Activated T-cell treated with anti-CD3 and anti-CD28 coated beads for 1 hour (primary cell): ENCODE data around the gene CES1.
"Not testable (repeated sequence)": the region's sequence is repeated elsewhere in the genome, so short reads cannot be mapped to it uniquely, and the experiment has no call there.

Experiments
- DNase-seq: peaks from one replicate; pipeline ENCODE4 v3.0.0-alpha.2; 2020; ENCODE audit warnings: low read depth

The CES1 gene

DNA sequence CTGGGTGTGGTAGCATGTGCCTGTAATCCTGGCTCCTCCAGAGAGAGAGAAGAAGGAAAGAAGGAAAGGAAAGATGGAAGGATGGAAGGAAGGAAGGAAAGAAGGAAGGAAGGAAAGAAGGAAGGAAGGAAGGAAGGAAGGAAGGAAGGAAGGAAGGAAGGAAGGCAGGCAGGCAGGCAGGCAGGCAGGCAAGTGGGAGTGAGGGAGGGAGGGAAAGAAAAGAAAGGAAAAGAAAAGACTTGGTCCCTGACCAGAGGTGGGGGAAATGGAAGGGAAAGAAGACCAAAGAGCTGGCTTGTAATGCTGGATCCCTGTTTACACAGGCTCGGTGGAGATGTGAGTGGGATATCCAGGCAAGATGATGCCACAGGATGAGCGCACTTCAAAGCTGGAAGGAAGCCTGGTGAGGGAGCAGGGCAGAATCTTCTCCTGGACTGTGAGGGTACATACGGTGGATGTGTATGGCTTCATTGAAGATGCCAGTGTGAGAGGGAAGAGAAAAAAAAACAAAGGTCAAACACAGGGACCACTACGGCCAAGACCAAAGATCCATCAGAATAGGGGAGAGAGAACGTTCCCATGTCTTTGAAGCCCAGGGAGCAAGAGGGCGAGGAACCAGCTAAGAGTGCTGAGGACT, 2.1 kb downstream of the CES1 start:
- DNase-seq: no peak

DNA sequence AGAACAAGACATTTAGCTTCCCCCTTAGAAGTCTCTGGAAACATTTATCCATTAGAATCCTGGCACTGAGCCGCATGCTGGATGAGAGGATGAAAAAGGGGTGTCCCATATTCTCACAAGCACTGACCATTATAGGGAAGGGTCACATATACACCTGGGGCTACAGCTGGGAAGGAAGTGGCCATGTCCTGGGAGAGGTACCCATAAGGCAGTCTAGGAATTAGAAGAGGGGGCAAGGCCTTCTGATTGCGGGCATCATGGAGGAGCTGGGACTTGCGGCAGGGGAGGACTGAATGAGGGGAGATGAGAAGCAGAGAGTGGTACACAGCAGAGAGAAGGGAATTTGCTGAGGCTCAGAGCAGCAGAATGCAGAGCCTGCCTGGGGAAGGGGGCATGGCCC, 3.7 kb downstream of the CES1 start:
- not testable (repeated sequence) for DNase-seq

DNA sequence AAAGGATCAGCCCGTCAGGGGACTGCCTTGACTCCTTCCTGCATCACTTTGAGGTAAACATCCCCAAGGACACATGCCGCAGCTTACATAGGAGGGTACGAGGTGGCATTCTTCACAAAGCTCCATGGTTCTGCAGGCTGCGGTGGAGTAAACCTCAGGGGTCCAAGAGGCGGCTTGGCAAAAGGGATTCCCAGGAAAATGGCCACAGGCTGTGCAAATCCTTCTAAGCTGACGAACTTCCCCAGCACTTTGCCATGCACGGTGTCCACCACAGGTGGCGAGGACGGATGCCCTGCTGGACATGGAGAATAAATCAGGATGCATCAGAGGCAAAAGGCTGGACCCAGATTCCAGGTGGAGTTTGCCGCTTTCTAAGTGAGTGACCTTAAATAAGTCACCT, 4.2 kb downstream of the CES1 start:
- no peak for DNase-seq

DNA sequence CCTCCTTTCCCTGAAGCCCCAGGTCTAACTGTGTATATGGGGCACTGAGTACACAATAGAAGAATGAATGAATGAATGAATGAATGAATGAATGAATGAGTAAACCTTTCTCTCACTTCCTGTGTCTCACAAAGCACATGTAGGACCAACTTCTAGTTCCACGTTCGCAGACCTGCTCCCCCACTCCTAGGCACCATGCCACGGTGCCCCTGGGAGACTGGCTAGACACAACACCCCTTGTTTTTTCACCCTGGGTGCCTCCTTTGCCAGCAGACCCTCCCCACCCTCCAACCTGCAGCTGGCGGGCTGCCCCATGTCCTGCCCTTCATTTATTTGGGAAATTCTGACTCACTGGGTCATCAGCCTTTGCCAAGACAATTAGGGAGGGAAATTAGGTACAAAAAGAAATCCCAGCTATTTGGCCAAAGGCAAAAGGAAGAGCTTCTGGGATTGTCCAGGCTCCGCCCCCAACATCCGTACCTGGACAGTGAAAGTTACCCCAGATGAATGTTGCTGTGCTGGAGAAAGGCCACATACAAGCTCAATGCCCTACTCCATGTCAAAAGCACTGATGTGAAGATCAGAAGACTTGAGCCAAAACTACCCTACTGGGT, 7.7 kb downstream of the CES1 start:
- no peak for DNase-seq

DNA sequence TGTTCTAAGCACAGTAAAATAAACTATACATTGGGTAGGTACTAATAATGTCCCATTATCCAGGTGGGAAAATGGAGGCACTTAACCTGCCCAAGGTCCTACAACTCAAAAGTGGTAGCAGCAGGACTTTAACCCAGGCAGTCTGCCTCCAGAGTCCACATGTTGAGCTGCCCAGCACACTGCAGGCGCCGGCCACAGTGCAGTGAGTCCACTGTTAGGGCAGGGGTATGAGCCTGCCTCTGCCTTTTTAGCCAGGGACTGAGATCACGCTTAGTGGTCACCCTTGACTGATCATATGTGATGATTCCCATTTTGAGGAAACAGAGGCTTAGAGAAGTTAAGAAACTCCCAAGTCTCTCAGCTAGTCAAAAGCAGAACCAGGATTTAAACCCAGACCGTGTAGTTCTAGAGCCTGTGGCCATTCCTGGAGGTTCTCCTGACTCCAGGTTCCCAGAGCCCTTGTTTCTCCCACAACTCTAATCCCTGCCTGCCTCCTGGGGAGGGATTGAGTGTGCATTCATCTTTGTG, 8.4 kb downstream of the CES1 start:
- no peak for DNase-seq

DNA sequence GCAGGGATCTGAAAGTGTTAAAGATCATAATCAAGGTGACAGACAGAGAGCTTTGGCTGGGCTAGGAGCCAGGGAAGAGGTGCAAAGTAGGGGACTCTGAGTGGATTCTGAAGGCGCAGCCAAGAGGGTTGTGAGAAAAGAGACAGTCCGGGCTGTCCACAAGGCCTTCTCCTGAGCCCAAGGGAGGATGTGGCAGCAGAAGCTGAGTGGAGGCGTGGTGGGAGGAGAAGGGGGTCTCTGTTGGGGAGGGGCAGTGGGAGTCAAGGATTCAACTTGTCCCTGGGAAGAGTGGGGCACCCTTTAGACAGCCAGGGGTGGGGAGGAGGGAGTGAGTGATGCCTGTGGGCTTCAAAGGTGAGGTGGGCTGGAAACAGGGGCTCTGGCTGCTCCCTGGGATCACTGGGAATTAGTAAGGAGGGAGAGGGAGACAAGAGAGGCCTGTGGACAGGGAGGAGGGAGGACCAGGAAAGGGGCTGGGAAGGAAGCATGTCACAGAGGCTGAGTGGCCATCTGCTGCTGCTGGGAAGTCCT, 10.6 kb downstream of the CES1 start:
- no peak for DNase-seq

DNA sequence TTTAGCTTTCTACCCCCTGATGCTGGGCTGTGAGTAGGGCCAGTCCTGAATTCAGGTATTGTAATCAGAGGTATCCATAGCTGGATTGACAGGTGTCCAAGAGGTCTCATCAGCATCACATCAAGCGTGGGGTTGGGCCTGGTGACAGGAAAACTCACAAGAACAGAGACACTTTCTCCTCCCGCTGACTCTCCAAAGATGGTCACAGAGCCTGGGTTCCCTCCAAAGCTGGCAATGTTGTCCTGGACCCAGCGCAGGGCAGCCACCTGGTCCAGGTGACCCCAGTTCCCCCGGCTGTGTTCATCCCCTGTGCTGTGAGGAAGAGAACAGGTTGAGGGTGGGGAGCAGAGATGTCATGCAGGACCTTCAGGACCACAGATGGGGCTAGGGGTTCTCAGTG, 11.7 kb downstream of the CES1 start:
- no peak for DNase-seq

DNA sequence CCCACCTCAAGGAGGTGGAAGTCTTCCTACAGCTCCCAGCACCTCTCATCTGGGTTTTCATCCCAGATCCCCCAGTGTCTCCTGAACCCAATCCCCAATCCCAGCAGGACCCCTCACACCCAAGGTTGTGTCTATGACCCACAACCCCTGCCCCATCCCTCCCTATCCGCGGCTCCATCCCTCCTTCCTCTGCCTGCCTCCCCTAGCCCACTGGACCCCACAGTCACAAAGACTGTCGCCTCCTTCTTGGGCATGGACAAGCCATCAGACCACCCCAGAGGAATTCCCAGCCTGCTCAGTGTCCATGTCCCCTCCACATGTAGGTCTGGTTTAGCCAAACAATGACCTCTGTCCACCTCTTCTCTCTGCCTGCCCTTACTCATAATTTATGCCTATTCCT, 12.3 kb downstream of the CES1 start:
- no peak for DNase-seq

DNA sequence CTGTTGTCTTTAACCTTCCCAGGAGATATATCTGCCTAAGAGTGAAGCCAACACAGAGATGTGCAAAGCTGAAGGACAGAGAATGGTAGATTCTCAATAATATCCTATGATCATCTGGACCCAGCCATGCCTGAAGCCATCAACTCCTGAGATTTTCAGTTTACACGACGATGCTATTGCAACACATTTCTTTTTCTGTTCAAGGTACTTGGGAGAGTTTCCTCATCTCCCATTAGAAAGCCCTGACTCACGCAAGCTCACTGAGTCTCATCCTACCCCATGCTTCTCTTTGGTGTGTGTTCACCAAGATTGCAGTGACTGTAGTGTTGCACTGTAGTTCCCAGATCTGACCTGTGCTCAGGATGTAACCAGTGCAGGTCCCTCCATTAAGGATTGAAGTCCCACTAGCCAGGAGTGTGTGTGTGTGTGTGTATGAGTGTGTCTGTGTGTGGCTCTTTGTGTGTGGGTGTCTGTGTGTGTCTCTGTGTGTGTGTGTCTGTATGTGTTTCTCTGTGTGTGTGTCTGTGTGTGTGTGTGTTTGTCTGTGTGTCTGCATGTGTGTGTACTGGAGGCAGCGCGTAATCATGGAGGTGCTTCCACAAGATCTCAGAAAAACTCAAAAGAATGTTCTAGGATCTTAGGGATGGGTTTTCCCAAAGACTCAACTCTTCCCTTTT, 15.5 kb downstream of the CES1 start:
- DNase-seq: no peak

DNA sequence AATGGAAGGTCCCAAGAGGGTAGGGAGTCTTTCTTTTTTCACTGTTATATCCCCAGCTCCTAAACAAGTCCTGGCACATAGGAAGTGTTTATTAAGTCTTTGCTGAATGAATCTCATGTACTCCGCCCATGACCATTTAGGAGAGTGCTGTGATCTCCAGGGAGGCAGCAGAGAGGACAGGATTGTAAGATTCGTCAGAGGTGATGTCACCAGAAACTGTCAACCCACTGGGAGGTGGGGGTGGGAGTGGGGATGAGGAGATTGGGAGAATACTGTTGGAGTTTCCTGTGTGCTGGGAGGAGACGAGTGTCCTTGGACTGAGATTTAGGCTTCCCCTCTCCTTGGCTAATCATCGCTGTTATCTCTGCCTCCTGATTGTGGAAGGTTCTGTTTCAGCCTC, 16.7 kb downstream of the CES1 start:
- not testable (repeated sequence) for DNase-seq

DNA sequence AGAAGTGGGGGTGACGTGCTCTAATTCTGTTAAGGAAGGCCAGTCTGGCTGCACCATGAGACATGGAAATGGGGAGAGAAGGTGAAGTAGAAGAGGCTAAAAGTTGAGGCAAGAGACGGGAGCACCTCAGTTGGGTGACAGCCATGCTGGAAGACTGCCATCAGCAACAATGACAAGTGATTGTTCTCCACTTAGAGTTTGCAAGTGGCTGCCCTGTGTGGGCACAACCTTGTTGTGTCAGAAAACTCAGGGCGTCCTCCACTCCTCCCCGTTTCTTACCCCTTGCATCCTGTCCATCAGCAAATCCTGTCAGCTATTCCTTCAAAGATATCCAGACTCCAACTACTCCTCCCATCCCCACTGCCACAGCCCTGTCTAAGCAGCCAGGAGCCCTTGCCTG, 17.6 kb downstream of the CES1 start:
- DNase-seq: no peak

DNA sequence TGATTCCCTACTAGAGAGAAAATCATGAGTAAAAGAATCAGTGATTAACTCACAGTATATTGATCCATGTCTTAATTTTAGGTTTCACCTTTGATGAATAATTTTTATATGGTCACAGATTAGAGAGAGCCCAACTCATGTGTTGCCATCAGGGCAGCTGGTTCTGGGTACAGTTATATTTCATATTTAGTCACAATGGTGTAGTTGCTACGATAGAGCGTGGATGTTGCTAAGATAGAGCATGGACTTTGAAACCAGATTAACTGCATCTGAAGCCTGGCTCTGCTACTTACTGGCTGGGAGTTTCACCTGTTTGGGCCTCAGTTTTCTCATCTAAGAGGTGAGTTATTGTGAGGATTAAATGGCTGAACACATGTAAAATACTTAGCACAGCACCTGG, 18.7 kb downstream of the CES1 start:
- not testable (repeated sequence) for DNase-seq

DNA sequence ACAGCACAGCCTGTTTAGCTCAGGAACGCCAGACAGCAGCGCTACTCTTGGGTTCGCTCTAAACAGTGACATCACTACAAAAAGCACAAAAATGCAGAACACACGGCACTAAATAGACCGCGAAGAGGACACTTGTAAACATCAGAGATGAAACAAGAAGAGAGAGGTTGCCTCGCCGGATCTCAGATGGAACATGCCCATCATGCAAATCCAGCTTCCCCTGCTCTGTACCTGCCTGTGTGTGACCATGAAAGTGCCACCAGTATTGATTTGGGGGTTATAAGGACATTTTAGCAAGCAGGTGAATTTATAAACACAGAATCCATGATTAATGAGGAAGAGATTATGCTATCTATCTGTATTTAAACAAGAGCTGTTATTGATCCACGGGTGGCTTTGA, 19.2 kb downstream of the CES1 start:
- DNase-seq: not testable (repeated sequence)

DNA sequence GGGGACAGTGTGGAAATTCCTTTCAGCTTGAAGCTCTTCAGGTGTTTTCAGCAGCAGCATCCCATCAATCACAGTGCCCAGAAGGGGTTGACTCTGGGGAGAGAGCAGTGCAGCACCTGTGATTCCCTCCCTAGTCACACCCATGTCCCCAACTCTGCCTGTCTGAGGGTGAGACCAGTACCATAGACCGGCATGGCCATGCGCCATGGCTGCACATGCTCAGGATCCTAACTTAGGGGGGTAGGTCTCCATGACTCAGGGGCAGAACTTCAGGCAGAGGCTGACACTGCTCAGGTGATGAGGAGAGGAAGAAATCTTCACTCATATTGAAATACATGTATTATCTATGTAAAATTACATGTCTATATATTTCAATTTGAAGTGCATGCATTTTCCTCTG, 19.9 kb downstream of the CES1 start:
- DNase-seq: no peak

DNA sequence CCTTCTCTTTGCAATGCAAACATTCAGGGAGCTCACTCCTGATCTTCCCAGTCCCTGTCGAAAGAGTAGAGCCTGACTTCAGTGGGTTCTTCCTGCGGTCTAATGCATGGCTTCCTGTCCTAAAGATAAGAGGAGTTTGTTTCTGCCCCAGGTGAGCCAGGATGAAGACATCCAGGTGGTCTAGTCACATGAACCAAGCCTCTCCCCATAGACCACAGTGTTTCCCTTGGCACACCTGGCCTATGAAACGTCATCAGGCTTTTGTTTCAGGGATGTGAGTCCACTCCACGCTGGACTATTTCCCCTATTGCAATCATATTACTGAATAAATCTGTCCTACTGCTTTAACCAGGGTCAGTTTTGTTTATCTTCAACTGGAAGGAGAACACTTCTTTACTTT, 21.1 kb downstream of the CES1 start:
- DNase-seq: no peak

DNA sequence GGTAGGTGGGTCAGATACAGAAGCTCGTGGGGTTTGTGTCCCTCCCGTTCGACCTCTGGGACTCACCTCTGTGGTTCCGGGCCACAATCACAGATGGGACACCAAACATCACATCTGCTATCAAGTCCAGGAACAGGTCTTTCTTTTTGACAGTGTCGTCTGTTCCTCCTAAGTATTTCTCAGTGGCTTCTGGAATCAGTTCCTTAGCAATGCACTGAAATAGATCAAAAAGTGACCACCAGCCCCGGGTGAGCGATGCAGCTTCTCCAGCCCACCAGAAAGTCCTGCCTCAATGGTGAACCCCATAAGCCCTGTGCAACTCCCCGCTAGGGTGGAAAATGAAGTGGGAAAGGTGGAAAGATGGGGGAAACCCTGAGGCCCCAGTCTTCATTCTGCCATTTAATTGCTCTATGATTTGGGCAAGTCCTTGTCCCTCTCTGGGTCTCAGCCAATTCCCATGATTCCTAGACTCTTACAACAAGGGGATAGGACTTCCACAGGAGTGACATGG, 22.4 kb downstream of the CES1 start:
- DNase-seq: no peak

DNA sequence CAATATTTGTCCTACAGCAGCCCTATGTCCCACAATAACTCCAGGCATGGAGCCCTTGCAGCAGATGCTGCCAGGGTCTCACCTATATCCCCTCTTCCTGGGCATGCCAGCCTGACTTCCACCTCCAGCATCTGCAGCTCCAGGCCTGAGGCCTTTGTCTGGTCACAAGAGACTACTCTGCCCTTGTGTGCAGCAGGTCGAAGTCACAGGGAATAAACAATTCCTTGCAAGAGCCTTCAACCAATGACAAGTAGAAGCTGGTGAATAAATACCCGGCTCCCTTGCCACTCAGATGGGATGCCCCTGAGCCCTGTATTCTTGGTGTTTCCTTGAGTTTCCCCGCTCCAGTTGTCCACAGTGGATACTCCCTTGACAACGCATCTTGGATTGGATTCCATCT, 23.0 kb downstream of the CES1 start:
- DNase-seq: no peak

DNA sequence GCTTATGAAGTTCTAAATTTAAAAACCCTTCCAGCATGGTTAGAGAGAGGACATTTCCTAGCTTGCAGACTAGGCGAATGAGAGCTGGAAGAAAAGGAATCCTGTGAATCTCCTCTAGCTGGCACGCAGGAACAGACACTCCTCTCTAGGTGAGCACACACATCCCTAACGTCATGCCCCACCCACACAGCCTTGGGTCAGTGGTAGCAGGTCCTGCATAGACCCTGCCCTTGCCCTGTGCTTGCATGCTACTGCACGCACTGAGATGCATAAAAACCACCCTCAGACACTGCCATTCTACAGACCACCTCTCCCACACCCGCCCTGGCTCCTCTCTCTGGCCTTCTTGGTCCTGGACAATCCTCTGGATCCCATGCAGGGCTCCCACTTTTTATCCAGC, 23.5 kb downstream of the CES1 start:
- DNase-seq: no peak

DNA sequence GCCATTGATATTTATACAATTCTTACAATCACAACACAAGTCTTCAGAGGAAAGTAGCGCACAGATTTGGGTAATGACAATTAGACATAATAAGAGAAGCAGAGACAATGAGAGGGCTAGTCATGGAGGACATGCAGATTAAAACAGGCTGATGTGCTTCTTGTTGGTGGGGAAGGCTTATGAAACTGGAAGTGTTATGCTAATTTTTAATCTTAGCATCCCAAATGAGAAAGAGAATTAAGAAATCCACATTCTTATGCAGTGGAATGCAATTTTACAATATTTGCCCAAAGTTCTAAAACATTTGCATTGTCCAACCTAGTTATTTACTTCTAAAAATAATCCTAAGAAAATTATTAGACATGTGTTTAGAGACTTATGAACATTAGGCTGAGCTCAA, 24.6 kb downstream of the CES1 start:
- not testable (repeated sequence) for DNase-seq

DNA sequence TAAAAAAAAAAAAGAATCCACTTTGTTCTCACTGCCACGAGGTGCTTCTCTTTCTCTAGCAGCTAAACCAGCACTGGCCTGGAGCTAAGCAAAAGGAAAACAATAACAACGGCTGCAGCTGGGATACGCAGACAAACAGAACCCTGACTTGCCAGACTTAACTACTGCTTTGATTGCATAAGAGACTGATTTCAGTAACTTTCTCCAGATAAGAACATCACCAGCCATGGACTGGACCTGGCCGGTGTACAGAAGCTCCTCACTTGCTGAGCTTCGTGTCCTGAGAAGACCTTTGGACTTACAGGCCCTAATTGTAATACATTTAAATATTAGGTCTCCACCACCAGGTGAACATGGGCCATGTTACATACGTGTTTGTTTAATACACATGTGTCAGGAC, 27.8 kb downstream of the CES1 start:
- DNase-seq: not testable (repeated sequence)

DNA sequence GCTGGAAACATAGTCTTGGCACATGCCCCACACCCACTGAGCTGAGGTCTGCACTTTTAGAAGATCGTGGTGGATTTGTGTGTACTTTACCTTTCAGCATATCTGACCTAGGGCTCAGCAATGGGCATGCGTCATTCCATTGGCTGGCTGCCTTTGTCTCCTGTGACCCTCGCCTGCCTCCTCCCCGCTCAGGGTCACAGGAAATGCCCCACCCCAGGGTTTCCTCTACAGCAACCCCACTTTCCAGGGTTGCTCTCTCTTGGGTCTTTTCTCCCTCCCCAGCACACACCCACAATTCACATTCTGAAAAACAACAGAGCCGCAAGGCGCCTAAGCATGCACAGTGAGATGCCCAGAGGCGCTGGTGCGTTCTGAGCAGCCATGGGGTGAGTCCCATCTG, 29.2 kb downstream of the CES1 start:
- not testable (repeated sequence) for DNase-seq

DNA sequence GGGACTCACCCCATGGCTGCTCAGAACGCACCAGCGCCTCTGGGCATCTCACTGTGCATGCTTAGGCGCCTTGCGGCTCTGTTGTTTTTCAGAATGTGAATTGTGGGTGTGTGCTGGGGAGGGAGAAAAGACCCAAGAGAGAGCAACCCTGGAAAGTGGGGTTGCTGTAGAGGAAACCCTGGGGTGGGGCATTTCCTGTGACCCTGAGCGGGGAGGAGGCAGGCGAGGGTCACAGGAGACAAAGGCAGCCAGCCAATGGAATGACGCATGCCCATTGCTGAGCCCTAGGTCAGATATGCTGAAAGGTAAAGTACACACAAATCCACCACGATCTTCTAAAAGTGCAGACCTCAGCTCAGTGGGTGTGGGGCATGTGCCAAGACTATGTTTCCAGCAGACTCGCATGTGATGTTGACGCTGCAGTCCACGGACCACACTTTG, 39.9 kb downstream of the CES1 start:
- not testable (repeated sequence) for DNase-seq

DNA sequence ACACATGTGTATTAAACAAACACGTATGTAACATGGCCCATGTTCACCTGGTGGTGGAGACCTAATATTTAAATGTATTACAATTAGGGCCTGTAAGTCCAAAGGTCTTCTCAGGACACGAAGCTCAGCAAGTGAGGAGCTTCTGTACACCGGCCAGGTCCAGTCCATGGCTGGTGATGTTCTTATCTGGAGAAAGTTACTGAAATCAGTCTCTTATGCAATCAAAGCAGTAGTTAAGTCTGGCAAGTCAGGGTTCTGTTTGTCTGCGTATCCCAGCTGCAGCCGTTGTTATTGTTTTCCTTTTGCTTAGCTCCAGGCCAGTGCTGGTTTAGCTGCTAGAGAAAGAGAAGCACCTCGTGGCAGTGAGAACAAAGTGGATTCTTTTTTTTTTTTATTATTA, 41.4 kb downstream of the CES1 start:
- DNase-seq: not testable (repeated sequence)
